SU-DHL-6 (cell line): ENCODE data around the gene ACVRL1.

Experiments
- EZH2phosphoT487 ChIP-seq: fragments of 200-600 bp; sonication (generic), shearing (Covaris generic); conservative IDR thresholded peaks from 2 replicates; pipeline ENCODE4 v1.6.1; 2018; ENCODE audit warnings: mild to moderate bottlenecking, antibody characterized with exemption, low read length, moderate library complexity, mixed read lengths
- TF ChIP-seq, protein P1 (sequence below): fragments of 200-600 bp; sonication (generic); IDR thresholded peaks from one replicate; pipeline ENCODE4 v1.5.1; 2017; ENCODE audit warnings: antibody characterized with exemption, mild to moderate bottlenecking, low read length, moderate library complexity; ENCODE audit not compliant: insufficient read depth, poor library complexity, severe bottlenecking

DNA sequence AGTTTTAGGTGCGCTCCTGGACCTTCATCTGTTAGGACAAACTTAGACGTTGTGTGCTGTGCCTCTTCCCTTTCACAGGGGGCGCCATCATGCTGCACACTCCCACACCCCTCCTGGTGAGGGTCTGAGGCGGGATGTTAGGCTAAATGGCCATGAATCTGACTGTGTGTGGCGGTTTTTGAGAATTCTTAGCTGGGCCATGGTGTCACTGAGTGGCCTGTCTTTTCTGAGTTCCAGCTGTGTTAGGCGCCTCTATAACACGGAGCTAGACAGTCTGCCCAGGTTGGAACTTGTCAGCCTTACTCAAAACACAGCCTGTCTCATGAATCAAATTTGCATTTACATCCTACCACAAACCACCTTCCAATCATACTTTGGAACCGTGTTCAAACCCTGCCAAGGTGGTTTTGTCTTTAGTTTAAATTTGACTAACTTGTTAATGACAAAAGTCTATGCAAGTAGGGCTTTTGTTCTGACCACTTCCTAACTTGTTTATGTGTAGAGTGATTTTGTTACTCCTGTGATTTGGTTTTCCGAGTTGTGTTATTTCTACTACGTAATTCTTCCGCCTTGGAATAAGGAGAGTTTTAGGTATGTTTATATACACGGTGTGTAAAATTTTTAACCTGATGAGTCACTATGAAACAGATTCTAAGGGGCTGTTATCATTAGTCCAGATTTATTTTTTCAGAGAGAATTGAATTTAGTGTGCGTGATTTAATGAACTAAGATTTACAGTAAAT lies 63.8 kb downstream of the ACVRL1 start:
- TF ChIP-seq, protein P1, sequence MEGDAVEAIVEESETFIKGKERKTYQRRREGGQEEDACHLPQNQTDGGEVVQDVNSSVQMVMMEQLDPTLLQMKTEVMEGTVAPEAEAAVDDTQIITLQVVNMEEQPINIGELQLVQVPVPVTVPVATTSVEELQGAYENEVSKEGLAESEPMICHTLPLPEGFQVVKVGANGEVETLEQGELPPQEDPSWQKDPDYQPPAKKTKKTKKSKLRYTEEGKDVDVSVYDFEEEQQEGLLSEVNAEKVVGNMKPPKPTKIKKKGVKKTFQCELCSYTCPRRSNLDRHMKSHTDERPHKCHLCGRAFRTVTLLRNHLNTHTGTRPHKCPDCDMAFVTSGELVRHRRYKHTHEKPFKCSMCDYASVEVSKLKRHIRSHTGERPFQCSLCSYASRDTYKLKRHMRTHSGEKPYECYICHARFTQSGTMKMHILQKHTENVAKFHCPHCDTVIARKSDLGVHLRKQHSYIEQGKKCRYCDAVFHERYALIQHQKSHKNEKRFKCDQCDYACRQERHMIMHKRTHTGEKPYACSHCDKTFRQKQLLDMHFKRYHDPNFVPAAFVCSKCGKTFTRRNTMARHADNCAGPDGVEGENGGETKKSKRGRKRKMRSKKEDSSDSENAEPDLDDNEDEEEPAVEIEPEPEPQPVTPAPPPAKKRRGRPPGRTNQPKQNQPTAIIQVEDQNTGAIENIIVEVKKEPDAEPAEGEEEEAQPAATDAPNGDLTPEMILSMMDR, result peak; percentile 40
- TF ChIP-seq EZH2phosphoT487, result no peak
